ENCODE data around the gene NCAM2. TPM values are rescaled to one million over a fixed set of nuclear protein-coding genes. Genes with fewer than 3 reads are reported as not detected.
"Not testable (repeated sequence)": the region's sequence is repeated elsewhere in the genome, so short reads cannot be mapped to it uniquely, and the experiment has no call there.

NCAM2 gene
- total RNA-seq, 1 donor from 2014 or later, result 0.53 TPM

DNA sequence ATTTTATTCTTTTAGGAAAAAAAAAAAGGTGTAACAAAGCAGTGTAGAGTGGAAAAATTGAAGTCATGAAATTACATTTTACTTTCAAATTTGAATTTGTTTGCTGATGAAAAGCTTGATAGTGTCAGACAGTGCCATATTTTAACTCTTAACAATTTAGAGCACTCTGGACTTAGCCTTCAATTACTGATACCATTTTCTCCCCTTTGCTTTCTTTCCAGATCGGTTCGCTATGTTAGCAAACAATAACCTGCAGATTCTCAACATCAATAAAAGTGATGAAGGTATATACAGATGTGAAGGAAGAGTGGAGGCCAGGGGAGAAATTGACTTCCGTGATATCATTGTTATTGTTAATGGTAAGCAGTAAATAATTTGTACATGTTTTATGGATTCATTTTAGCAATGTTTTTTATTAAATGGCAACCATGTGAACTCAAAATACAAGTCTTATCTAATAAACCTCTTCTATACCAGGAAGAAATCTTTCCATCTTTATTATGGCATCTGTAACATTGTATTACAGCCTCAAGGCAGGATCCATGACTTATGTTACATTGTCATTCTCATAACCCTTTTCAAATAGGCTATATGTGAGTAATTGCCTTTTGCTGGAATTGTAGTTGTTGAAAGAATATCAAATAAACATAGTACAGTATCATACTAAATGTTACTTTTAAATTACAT, 293.8 kb downstream of the NCAM2 start:
- no peak for DNase-seq (ENCODE audit: low spot score)

DNA sequence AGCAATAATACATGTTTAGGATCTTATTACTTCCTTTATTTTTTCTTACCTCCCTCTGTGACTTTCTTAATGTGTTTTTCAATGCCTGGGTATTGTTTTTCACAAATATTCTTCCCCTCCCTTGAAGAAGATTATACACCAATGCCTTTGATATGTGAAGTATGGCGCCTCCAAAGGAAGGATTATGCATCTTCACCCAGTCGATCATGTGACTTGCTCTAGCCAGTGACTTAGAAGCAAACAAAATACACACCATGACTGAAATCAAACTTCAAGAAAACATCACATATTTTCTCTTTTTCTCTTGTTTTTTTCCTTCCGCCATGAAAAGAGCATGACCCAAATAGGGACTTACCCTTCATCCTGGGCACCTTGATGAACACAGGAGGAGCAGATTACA, 297.1 kb downstream of the NCAM2 start:
- ATAC-seq, result no peak
- DNase-seq (ENCODE audit: low spot score), result no peak

More for the DNA sequence above, 293.8 kb downstream of the NCAM2 start:
- ATAC-seq, result no peak

DNA sequence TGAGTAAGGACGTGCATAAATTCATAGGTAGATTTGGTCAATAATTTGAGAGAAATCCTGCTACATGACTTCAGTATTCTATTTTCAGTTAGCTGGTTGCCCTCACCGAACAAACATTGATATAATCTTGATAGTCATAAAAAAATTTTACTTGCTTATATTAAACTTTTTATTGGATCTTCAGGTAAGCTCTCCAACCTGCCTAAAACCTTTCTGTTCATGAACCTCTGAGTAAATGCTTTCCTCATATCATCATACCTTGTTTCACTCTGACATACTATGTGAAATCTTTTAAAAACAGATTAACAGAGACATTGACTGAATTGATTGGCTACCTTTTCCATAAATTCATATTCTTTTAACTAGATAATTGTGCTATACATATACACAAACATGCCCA, 299.0 kb downstream of the NCAM2 start:
- ATAC-seq (no peak), DNase-seq (ENCODE audit: low spot score) (no peak)

DNA sequence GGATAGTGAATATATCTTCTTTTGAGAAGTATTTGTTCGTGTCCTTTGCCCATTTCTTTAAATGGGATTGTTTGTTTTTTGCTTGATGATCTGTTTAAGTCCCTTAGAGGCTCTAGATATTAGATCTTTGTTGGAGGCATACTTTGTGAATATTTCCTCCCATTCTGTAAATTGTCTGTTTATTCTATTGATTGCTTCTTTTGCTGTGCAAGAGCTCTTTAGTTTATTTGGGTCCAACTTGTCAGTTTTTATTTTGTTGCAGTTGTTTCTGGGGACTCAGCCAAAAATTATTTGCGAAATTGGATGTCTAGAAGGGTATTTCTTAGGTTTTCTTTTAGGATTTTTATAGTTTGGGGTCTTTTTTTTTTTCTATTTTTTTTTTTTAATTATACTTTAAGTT, 302.8 kb downstream of the NCAM2 start:
- ATAC-seq, result peak; percentile 53
- DNase-seq (ENCODE audit: low spot score), result no peak

DNA sequence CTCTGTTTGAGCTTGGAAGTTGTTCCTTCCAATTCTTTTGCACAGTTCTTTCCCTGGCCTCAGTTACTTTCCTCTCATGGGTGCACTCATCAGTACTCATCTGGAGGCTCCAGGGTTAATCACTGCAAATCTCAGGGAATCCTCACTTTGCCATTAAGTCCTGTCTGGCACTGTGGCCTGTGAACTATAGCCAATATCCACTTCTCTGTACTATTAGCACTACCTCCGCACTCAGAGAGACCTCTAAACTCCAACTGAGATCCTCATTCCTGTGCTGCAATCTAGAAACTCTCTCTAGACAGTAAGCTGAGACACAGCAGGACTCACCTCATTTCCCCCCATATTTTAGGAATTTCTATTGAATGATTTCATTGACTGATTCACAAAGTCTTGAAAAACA, 311.3 kb downstream of the NCAM2 start:
- DNase-seq (ENCODE audit: low spot score) (no peak), ATAC-seq (peak; percentile 83)

DNA sequence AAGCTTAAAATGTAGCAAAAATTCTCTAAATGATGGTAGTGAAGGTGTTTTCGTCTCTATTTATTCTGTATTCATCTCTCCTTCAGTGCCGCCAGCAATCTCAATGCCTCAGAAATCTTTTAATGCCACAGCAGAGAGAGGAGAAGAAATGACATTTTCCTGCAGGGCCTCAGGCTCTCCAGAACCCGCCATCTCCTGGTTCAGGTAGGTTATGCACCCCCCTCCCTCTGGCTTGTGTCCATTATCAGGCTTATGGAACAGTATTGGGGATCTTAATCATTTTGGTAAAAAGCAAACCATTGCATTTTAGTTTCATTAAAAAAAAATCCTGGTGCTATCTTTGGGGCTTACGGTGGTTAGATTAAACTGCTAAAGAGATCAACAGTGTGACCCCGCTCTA, 326.1 kb downstream of the NCAM2 start:
- ATAC-seq (no peak), DNase-seq (ENCODE audit: low spot score) (no peak)

DNA sequence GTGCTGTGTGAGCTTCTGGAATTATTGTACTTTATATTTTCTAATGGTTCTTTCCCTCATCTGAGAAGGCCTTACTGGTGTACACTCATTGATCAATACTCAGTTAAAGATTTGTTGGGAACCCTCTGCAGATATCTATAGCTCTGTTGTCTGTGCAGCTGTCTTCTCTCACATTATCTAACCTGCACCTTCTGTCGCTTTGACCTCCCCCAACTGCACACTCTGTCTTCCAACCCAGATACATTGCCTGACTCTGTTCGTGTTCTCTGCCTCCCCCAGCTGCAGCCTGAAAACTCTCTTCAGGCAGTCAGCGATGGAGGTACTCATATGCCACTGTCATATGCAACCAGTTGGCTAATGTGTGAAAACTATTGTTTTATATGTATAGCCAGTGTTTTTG, 334.3 kb downstream of the NCAM2 start:
- ATAC-seq (no peak), DNase-seq (ENCODE audit: low spot score) (no peak)

DNA sequence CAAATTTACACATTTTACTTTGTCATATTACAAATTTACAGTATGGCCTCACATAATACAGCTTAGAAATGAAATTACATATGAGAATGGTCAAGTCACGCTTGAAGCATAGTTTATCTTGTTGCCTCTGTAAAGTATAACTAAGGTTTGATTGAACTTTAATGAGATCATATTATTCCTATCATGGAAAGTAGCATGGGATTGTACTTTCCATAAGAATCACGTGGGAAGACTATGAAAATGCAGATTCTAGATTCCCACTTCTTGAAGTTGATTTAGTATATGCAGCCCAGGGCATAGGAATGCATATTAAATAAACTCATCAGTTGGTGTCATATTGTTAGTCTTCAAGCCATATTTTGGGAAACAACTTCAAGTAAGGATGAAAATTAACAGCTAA, 342.8 kb downstream of the NCAM2 start:
- ATAC-seq, result no peak
- DNase-seq (ENCODE audit: low spot score), result no peak

DNA sequence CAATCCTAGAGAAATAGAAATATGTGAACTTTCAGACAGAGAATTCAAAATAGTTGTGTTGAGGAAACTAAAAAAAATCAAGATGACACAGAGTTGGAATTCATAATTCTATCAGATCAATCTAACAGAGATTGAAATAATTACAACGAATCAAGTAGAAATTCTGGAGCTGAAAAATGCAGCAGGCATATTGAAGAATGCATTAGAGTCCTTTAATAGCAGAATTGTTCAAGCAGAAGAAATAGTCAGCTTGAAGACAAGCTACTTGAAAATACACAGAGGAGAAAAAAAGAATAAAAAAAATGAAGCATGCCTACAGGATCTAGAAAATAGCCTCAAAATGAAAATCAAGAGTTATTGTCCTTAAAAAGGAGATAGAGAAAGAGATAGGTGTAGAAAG, 347.1 kb downstream of the NCAM2 start:
- no peak for ATAC-seq
- DNase-seq (ENCODE audit: low spot score), result no peak

DNA sequence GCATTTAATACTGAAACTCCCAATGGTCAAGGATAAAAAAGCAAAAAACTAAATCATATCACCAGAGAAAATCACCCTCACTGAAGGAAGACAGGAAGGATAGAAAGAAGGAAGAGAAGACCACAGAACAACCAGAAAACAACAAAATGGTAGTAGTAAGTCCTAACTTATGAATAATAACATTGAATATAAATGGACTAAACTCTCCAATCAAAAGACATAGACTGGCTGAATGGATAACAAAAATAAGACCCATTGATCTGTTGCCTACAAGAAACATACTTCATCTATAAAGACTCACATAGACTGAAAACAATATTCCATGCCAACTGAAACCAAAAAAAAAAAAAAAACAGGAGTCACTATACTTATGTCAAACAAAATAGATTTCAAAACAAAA, 347.7 kb downstream of the NCAM2 start:
- DNase-seq (ENCODE audit: low spot score) (no peak), ATAC-seq (no peak)

DNA sequence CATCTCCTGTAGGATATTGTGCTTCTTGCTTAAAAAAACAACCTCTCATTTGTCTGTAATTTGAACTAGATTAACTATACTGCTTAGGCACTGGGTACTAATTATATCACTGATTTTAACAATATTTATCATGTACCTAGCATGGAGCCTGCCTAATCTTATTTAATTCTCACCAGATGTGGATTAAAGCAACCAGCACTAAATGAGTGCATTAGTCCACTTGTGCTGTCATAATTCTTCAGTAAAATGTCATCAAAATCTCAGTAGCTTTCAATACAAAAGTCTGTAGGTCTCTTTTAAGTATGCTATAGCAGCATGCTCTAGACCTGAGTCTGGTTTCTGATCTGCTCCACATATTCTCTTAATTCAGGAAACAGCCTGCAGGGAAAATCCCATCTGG, 368.1 kb downstream of the NCAM2 start:
- no peak for DNase-seq (ENCODE audit: low spot score)
- ATAC-seq, result no peak

DNA sequence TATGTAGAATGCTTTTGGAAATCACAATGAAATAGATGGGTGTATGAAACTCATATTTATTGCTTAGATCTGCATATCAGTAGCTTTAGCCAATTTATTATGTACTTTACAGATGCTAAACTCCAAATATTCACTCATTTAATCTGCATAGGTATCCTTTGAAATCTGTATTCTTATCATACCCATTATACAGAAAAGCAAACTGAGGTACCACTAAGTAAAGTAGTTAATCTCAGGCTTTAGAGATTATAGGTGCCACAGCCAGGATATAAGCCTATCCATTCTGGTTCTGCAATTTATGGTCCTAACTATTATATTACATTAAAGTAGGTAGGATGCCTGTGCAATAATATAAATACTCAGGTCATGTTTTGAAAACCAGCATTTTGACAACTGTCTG, 369.4 kb downstream of the NCAM2 start:
- ATAC-seq (no peak), DNase-seq (ENCODE audit: low spot score) (no peak)

DNA sequence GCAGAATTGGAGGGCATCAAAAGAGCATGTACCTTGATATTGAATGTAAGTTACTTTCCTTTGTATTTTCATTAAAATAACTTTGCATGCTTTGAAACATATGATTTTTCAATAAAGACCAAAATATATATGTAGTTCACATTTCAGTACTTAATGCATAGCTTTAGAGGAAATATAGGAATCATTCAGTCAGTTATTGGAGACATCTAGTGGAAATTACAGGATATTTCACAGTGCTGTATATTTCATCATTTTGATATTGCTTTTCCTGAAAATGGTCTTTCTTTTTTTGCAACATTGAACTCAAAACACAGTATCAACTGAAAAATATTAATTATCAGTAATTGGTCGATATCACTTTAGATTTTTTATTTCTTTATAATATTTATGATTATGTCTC, 375.8 kb downstream of the NCAM2 start:
- DNase-seq (ENCODE audit: low spot score) (no peak), ATAC-seq (peak; percentile 61)

DNA sequence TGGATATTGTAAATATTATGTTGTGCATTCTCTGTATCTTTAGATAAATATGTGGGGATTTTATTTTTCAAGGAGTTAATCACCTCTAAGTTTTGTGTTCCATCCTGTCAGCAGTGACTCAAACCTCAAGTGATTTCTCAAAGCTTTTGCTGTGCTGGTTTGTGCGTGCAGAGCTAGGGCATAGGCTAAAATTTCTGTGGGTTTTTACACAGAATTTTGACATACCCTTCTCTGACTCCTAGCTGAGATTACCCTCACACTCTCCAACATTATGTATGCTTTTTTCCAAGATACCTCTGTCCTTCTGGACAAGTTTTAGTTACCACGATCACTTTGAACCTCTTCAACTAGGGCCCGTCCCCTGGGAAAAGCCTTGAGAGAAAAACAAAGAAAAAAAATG, 384.9 kb downstream of the NCAM2 start:
- ATAC-seq (no peak), DNase-seq (ENCODE audit: low spot score) (no peak)

DNA sequence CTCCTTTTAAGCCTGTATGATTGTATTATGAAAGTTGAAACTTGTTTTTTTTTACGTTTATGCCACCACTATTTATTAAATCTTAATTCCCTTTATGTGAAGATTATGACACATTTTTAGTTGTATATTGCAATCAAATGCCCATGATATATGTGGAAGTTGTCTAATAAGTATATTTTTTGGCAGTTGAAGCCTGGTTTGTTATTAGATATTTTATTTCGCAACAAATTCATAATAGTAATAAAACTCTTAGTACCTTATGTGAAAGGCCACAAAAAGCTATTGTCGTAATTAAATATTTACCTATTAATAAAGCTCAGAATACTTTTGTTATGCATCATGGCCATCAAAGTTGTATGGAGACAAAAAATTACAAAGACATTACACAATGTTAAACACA, 386.8 kb downstream of the NCAM2 start:
- no peak for ATAC-seq
- no peak for DNase-seq (ENCODE audit: low spot score)

DNA sequence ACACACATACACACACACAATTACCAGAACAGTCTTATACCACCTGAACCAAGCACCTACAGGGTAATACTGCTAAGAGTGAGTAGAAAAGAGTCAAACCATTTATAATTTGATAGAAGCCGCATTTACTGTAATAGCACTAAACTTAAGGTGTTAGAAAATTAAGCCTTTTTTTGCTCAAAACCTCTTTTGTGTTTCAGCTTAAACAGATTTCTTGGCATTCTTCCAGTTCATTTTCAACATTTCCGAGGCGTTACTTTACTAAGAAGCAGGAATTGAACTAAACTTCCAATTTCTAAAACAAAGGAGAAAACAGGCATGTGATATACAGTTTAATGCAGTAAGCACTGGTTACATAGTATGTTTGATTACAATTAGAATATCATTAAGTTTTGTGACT, 387.2 kb downstream of the NCAM2 start:
- DNase-seq (ENCODE audit: low spot score), result no peak
- ATAC-seq, result no peak

DNA sequence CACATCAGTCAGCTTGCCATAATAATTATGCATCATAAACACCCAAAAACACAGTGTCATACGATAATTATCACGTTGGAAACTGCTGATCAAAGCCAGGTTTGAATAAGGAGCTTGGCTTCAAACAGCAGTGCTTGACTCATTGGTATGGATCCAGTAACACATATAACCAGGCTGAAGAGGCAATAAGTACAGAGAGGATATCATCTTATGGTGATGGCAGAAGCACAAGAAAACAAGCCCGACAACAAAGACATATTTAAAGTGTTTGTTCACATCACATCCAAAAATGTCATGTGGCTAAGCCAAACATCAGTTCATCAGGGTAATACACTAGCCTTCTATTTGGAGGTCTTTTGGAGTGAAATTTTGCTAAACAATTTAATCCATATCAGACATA, 389.7 kb downstream of the NCAM2 start:
- no peak for DNase-seq (ENCODE audit: low spot score)
- ATAC-seq, result no peak

DNA sequence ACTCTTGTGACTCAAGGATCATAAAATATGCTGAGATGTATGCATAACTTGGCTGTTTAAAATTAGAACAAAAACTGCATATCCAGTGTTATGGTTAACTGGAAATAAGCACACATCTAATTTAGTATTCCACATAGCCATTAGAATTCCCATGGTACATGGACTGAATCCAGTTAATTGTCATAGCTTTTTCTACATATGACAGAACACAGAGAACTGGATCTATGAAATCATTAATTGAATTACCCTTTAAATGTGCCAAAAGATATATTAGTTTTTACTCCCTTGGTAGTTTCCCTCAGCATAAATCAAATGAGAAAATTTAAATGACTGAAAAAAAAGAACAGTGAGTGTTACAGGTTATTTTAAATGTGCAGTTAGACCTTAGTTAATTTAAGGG, 395.9 kb downstream of the NCAM2 start:
- ATAC-seq, result no peak

DNA sequence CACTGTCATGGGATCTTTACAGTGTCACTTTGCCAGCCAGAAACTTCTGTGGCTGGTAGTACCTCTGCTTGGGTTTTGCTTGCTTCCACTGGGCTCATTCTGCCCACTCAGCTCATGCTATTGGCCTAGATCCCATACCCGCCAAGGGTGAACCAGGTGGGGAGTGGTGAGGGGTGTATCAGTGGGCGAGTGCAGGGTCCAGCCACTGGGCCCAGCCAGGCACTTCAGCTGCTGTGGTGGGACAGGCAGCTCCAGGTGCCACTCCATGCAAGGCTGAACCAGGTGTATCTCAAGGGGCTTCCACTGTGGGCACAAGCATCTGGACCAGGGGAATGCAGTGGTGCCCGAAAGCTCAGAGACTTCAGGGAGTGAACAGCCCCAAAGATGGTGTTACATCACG, 398.2 kb downstream of the NCAM2 start:
- DNase-seq (ENCODE audit: low spot score), result no peak
- no peak for ATAC-seq

More for the DNA sequence above, 395.9 kb downstream of the NCAM2 start:
- no peak for DNase-seq (ENCODE audit: low spot score)

DNA sequence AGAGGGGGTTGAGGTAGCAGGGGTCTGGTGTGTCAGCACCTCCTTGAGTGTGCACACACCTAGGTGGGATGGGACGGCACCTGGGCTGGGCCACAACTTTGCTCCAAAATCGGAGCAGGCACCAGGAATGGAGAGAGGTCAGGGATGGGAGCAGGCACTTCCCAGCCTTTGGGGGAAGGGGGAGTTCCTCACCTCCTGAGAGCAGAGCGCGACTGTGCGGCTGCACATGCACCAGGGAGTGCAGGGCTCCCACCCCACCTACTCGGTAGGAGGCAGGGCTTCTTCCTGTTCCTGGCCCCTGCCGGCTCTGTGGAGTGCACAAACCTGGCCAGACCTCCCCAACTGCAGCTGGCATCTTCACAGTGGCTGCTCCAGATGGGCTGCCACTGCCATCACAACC, 399.3 kb downstream of the NCAM2 start:
- no peak for ATAC-seq
- DNase-seq (ENCODE audit: low spot score), result no peak

DNA sequence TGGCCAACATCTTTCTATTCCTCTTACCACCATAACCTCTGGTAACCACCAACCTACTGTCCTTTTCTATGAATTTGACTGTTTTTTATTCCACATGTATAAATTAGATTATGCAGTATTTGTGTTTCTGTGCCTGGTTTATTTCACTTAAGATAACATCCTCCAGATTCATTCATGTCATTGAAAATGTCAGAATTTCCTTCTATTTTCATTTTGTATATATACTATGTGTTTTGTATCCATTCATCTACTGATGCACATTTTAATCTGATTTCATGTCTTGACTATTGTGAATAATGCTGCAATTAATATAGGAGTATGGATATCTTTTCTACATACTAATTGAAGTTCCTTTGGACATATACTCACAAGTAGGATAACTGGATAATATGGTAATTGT, 403.2 kb downstream of the NCAM2 start:
- ATAC-seq, result no peak
- DNase-seq (ENCODE audit: low spot score), result no peak

DNA sequence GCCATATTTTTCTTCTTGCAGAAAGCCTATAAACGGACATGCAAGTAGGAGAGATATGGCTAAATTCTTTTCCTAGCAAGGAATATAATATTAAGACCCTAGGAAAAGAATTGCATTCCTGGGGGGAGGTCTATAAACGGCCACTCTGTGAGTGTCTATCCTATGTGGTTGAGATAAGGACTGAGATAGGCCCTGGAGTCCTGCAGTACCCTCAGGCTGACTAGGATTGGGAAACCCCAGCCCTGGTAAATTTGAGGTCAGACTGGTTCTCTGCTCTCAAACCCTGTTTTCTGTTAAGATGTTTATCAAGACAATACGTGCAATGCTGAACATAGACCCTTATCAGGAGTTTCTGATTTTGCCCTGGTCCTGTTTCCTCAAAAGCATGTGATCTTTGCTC, 404.0 kb downstream of the NCAM2 start:
- not testable (repeated sequence) for ATAC-seq; DNase-seq (ENCODE audit: low spot score)

DNA sequence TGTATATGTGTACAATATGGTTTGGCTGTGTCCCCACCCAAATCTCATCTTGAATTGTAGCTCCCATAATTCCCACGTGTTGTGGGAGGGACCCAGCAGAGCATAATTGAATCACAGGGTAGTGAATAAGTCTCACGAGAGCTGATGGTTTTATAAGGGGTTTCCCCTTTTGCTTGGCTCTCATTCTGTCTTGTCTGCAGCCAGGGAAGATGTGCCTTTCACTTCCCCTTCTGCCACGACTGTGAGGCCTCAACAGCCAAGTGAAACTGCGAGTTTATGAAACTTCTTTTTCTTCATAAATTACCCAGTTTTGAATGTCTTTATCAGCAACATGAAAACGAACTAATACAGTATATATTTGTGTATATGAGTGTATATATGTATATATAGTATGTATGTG, 406.1 kb downstream of the NCAM2 start:
- ATAC-seq; DNase-seq (ENCODE audit: low spot score): not testable (repeated sequence)

Measured in left lobe of liver (tissue), 2 donors.